ENCODE results near the gene CYFIP1.

DNA sequence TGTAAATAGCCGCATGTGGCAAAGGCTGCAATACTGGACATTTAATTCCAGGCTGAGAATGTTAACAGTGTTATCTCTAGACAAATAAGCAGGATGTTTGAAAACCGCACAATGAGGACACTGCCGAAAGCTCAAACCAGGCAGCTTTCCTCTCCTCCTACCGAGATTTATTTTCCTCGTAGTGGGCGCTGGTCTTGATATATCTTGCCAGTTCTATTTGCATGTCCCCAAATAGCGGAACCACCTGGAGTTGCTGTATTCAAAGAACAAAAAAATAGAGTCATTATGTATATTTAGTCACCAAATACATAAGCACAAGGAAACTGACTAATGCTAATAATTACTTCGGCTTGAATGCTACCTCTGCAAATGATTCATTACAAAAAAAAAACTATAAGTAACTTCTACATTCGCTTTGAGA, 46.5 kb downstream of the CYFIP1 start:
- TF ChIP-seq CTCF (IDR thresholded peaks at IDR 0.05), result no peak
- TF ChIP-seq ZFX (IDR thresholded peaks at IDR 0.05; ENCODE audit: borderline replicate concordance), result no peak

Data from 22Rv1 (cell line).